ENCODE measurements around the gene NTN1.

GRCh38 chr17:9127340-9127739, 106.0 kb downstream of the NTN1 start:
- TF ChIP-seq GATA2 (IDR thresholded peaks at IDR 0.05; ENCODE audit: low read depth, low read length) (no peak), GATA3 (IDR thresholded peaks at IDR 0.05; ENCODE audit: low read depth, low read length) (no peak)
